Measurements from ENCODE around the gene ZFYVE1.

The ZFYVE1 gene

GRCh38 chr14:73026845-73027542, at the start of gene ZFYVE1:
TSS of gene ZFYVE1 (minus strand) at chr14:73027106. CDS start at chr14:73024508, 2,598 bp downstream.
- H4K20me1 ChIP-seq (ENCODE audit: insufficient read depth, low read length) = no peaks in the 10 kb centered on the region
- H3K79me2 ChIP-seq (ENCODE audit: low read length) = peaks cover 6% of the 10 kb centered on the region
- H3K9ac ChIP-seq (ENCODE audit: low read length) = peak within 1 kb of the TSS; percentile 59
- H3K36me3 ChIP-seq (replicated peaks; ENCODE audit: low read depth, low read length) = peaks cover 14% of the 10 kb centered on the region
- H3K27ac ChIP-seq (ENCODE audit: low read length) = no peak within 1 kb of the TSS
- peak within 1 kb of the TSS; percentile 87 for H3K4me3 ChIP-seq (ENCODE audit: low read length)
- TF ChIP-seq EZH2phosphoT487 (IDR thresholded peaks at IDR 0.05; ENCODE audit: low read depth) = no peak
- no peak for TF ChIP-seq CTCF (IDR thresholded peaks at IDR 0.05; ENCODE audit: low read depth, low read length)
- H3K4me1 ChIP-seq (ENCODE audit: low read length) = peaks cover 27% of the 10 kb centered on the region
- no peaks in the 10 kb centered on the region for H3K9me3 ChIP-seq (ENCODE audit: insufficient read depth, low read length)
- no peaks in the 10 kb centered on the region for H3K27me3 ChIP-seq (ENCODE audit: low read depth, low read length)
- peak within 1 kb of the TSS; percentile 71 for H3K4me2 ChIP-seq (ENCODE audit: low read length)
- H2AFZ ChIP-seq (ENCODE audit: low read depth, low read length) = peak within 1 kb of the TSS; percentile 91

- Histone ChIP-seq H3K4me3 (ENCODE audit: low read length) (no peak overlapping the region), H3K27me3 (ENCODE audit: low read depth, low read length) (no peaks in the 10 kb centered on the region), H3K27ac (ENCODE audit: low read length) (no peak overlapping the region), H2AFZ (ENCODE audit: low read depth, low read length) (no peak overlapping the region), H3K9me3 (ENCODE audit: insufficient read depth, low read length) (no peaks in the 10 kb centered on the region), H4K20me1 (ENCODE audit: insufficient read depth, low read length) (peaks cover 53% of the 10 kb centered on the region), H3K9ac (ENCODE audit: low read length) (no peak overlapping the region), H3K36me3 (replicated peaks; ENCODE audit: low read depth, low read length) (peaks cover 26% of the 10 kb centered on the region), H3K4me2 (ENCODE audit: low read length) (no peak overlapping the region), H3K79me2 (ENCODE audit: low read length) (peaks cover 99% of the 10 kb centered on the region), H3K4me1 (ENCODE audit: low read length) (no peaks in the 10 kb centered on the region)
- TF ChIP-seq CTCF (IDR thresholded peaks at IDR 0.05; ENCODE audit: low read depth, low read length) (no peak), EZH2phosphoT487 (IDR thresholded peaks at IDR 0.05; ENCODE audit: low read depth) (no peak)
These were observed 42.7 kb upstream of the ZFYVE1 start for GRCh38 chr14:73069585-73069984.

- Histone ChIP-seq H3K4me3 (ENCODE audit: low read length) (peak overlapping the region; percentile 92), H2AFZ (ENCODE audit: low read depth, low read length) (no peak overlapping the region), H3K27ac (ENCODE audit: low read length) (peak overlapping the region; percentile 83), H3K36me3 (replicated peaks; ENCODE audit: low read depth, low read length) (peaks cover 22% of the 10 kb centered on the region), H3K9me3 (ENCODE audit: insufficient read depth, low read length) (no peaks in the 10 kb centered on the region), H3K4me2 (ENCODE audit: low read length) (peak overlapping the region; percentile 93), H3K9ac (ENCODE audit: low read length) (peak overlapping the region; percentile 94), H4K20me1 (ENCODE audit: insufficient read depth, low read length) (peaks cover 38% of the 10 kb centered on the region), H3K4me1 (ENCODE audit: low read length) (peaks cover 16% of the 10 kb centered on the region), H3K27me3 (ENCODE audit: low read depth, low read length) (no peaks in the 10 kb centered on the region), H3K79me2 (ENCODE audit: low read length) (peaks cover 65% of the 10 kb centered on the region)
- no peak for TF ChIP-seq CTCF (IDR thresholded peaks at IDR 0.05; ENCODE audit: low read depth, low read length)
- no peak for TF ChIP-seq EZH2phosphoT487 (IDR thresholded peaks at IDR 0.05; ENCODE audit: low read depth)
These were observed 32.2 kb upstream of the ZFYVE1 start for GRCh38 chr14:73058922-73059673.

GRCh38 chr14:73058224-73058921, 31.5 kb upstream of the ZFYVE1 start, which contains the start of gene RBM25:
TSS of gene RBM25 (plus strand) at chr14:73058534. CDS start at chr14:73071642, 13,108 bp downstream.
- peak within 1 kb of the TSS; percentile 92 for H3K4me3 ChIP-seq (ENCODE audit: low read length)
- H3K4me1 ChIP-seq (ENCODE audit: low read length) = peaks cover 16% of the 10 kb centered on the region
- peaks cover 35% of the 10 kb centered on the region for H4K20me1 ChIP-seq (ENCODE audit: insufficient read depth, low read length)
- peak within 1 kb of the TSS; percentile 83 for H3K27ac ChIP-seq (ENCODE audit: low read length)
- H2AFZ ChIP-seq (ENCODE audit: low read depth, low read length) = peak within 1 kb of the TSS; percentile 92
- peak within 1 kb of the TSS; percentile 93 for H3K4me2 ChIP-seq (ENCODE audit: low read length)
- peak within 1 kb of the TSS; percentile 94 for H3K9ac ChIP-seq (ENCODE audit: low read length)
- no peaks in the 10 kb centered on the region for H3K9me3 ChIP-seq (ENCODE audit: insufficient read depth, low read length)
- no peaks in the 10 kb centered on the region for H3K27me3 ChIP-seq (ENCODE audit: low read depth, low read length)
- H3K79me2 ChIP-seq (ENCODE audit: low read length) = peaks cover 58% of the 10 kb centered on the region
- H3K36me3 ChIP-seq (replicated peaks; ENCODE audit: low read depth, low read length) = peaks cover 19% of the 10 kb centered on the region
- TF ChIP-seq CTCF (IDR thresholded peaks at IDR 0.05; ENCODE audit: low read depth, low read length) (peak; percentile 18; the same call in 1 of the 2 replicates), EZH2phosphoT487 (IDR thresholded peaks at IDR 0.05; ENCODE audit: low read depth) (no peak)
